ENCODE measurements around the gene TANGO6. TPM values are rescaled to one million over a fixed set of nuclear protein-coding genes. Genes with fewer than 3 reads are reported as not detected.

The TANGO6 gene
- total and polyA plus RNA-seq, 10 of the 15 experiments (the other 5 are each of a cell fraction or from before 2014, with no cell fraction given) = 1.1 to 20.6 (median 11.0) TPM

DNA sequence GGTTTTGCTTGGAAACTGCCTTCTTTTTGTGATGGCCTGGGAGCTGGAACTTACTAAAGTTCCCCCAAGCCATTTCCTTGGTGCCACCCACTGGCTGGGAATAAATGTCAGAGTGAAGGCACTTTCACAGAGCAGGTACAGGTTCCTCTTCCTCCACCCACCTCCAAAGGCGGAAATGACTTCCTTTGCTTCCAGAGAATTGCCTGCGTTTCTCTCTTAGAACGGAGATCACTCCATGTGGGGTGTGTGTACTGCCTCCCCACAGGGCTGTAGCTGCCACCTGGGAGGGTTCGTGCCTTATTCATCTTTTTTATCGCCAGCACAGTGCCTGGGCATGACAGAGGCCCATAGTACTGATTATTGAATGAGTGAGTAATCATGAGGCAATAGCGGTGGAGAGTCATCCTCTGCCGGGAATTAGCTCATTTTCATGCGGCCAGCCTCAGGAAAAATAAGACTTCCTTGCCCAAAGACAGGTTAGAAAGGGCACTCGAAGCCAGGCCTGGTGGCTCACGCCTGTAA, 229.9 kb downstream of the TANGO6 start:
- H3K79me2 ChIP-seq (ENCODE audit: control insufficient read depth, insufficient read depth, low read length) = no peaks in the 10 kb centered on the region
- intact Hi-C loops (cut with micrococcal nuclease; ENCODE audit: unreplicated experiment) = no loop called here
- no peak overlapping the region for H3K9ac ChIP-seq (ENCODE audit: control insufficient read depth, insufficient read depth, low read length)
- H3K4me3 ChIP-seq = no peak overlapping the region
- H3K9me3 ChIP-seq (replicated peaks; ENCODE audit: control insufficient read depth, insufficient read depth, low read length) = no peaks in the 10 kb centered on the region
- ChIA-PET CTCF (interaction anchor here (0.6 to 1.2 kb wide), 2 partner anchors 21 to 171 kb away, joined by 3 to 5 read pairs; no protein-coding TSS in a partner anchor), POLR2A (no interaction called here), RAD21 (ENCODE audit: unreplicated experiment) (interaction anchor here (1.0 kb wide), 1 partner anchor 15 kb away, joined by 5 read pairs; no protein-coding TSS in a partner anchor), SMC1A (ENCODE audit: uncharacterized antibody, unreplicated experiment) (interaction anchor here (0.7 to 1.3 kb wide), 3 partner anchors 17 to 62 kb away, joined by 3 to 4 read pairs (median 4); no protein-coding TSS in a partner anchor)
- H3K27me3 ChIP-seq (replicated peaks in 1 of 2; ENCODE audit: control insufficient read depth in 2 of 2, insufficient read depth in 2 of 2, low read length in 1 of 2) = no peaks in the 10 kb centered on the region
- TF ChIP-seq, protein P1, sequence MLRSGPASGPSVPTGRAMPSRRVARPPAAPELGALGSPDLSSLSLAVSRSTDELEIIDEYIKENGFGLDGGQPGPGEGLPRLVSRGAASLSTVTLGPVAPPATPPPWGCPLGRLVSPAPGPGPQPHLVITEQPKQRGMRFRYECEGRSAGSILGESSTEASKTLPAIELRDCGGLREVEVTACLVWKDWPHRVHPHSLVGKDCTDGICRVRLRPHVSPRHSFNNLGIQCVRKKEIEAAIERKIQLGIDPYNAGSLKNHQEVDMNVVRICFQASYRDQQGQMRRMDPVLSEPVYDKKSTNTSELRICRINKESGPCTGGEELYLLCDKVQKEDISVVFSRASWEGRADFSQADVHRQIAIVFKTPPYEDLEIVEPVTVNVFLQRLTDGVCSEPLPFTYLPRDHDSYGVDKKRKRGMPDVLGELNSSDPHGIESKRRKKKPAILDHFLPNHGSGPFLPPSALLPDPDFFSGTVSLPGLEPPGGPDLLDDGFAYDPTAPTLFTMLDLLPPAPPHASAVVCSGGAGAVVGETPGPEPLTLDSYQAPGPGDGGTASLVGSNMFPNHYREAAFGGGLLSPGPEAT (IDR thresholded peaks at IDR 0.05; ENCODE audit: low read depth) = no peak
- TF ChIP-seq SUPT20H (IDR thresholded peaks at IDR 0.05; ENCODE audit: borderline replicate concordance, control insufficient read depth, low read depth, low read length) = no peak
- TF ChIP-seq ESRRA (IDR thresholded peaks at IDR 0.05; ENCODE audit: low read length) = no peak
- no peak for TF ChIP-seq RAD21 (IDR thresholded peaks at IDR 0.05; ENCODE audit: insufficient read depth, low read depth, low read length)
- TF ChIP-seq GATAD2B (conservative IDR thresholded peaks at IDR 0.05; ENCODE audit: low read depth) = no peak
- TF ChIP-seq SP1 (IDR thresholded peaks at IDR 0.05; ENCODE audit: low read depth, low read length) = no peak
- TF ChIP-seq ZNF274 (IDR thresholded peaks at IDR 0.05; ENCODE audit: insufficient read depth, insufficient read length) = no peak
- TF ChIP-seq, protein P2, sequence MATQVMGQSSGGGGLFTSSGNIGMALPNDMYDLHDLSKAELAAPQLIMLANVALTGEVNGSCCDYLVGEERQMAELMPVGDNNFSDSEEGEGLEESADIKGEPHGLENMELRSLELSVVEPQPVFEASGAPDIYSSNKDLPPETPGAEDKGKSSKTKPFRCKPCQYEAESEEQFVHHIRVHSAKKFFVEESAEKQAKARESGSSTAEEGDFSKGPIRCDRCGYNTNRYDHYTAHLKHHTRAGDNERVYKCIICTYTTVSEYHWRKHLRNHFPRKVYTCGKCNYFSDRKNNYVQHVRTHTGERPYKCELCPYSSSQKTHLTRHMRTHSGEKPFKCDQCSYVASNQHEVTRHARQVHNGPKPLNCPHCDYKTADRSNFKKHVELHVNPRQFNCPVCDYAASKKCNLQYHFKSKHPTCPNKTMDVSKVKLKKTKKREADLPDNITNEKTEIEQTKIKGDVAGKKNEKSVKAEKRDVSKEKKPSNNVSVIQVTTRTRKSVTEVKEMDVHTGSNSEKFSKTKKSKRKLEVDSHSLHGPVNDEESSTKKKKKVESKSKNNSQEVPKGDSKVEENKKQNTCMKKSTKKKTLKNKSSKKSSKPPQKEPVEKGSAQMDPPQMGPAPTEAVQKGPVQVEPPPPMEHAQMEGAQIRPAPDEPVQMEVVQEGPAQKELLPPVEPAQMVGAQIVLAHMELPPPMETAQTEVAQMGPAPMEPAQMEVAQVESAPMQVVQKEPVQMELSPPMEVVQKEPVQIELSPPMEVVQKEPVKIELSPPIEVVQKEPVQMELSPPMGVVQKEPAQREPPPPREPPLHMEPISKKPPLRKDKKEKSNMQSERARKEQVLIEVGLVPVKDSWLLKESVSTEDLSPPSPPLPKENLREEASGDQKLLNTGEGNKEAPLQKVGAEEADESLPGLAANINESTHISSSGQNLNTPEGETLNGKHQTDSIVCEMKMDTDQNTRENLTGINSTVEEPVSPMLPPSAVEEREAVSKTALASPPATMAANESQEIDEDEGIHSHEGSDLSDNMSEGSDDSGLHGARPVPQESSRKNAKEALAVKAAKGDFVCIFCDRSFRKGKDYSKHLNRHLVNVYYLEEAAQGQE (IDR thresholded peaks at IDR 0.05; ENCODE audit: low read depth, low read length) = no peak
- TF ChIP-seq SMARCA5 (IDR thresholded peaks at IDR 0.05) = no peak
- no peak for TF ChIP-seq PML (IDR thresholded peaks at IDR 0.05; ENCODE audit: low read length)
- TF ChIP-seq, protein P3, sequence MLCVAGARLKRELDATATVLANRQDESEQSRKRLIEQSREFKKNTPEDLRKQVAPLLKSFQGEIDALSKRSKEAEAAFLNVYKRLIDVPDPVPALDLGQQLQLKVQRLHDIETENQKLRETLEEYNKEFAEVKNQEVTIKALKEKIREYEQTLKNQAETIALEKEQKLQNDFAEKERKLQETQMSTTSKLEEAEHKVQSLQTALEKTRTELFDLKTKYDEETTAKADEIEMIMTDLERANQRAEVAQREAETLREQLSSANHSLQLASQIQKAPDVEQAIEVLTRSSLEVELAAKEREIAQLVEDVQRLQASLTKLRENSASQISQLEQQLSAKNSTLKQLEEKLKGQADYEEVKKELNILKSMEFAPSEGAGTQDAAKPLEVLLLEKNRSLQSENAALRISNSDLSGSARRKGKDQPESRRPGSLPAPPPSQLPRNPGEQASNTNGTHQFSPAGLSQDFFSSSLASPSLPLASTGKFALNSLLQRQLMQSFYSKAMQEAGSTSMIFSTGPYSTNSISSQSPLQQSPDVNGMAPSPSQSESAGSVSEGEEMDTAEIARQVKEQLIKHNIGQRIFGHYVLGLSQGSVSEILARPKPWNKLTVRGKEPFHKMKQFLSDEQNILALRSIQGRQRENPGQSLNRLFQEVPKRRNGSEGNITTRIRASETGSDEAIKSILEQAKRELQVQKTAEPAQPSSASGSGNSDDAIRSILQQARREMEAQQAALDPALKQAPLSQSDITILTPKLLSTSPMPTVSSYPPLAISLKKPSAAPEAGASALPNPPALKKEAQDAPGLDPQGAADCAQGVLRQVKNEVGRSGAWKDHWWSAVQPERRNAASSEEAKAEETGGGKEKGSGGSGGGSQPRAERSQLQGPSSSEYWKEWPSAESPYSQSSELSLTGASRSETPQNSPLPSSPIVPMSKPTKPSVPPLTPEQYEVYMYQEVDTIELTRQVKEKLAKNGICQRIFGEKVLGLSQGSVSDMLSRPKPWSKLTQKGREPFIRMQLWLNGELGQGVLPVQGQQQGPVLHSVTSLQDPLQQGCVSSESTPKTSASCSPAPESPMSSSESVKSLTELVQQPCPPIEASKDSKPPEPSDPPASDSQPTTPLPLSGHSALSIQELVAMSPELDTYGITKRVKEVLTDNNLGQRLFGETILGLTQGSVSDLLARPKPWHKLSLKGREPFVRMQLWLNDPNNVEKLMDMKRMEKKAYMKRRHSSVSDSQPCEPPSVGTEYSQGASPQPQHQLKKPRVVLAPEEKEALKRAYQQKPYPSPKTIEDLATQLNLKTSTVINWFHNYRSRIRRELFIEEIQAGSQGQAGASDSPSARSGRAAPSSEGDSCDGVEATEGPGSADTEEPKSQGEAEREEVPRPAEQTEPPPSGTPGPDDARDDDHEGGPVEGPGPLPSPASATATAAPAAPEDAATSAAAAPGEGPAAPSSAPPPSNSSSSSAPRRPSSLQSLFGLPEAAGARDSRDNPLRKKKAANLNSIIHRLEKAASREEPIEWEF (IDR thresholded peaks at IDR 0.05; ENCODE audit: insufficient replicate concordance, low read depth, low read length) = no peak
- no peaks in the 10 kb centered on the region for H4K20me1 ChIP-seq (ENCODE audit: control insufficient read depth, insufficient read depth)
- BruUV-seq (replicated peaks) = no TSS peak
- FAIRE-seq (no peak), ATAC-seq (no peak), DNase-seq (ENCODE audit: low read depth, low spot score) (no peak)
- WGBS (ENCODE audit: insufficient coverage, insufficient replicate concordance, low lambda C conversion rate, missing lambda C conversion rate) = 96% methylated on average over 10 of the region's 10 CpGs
- H3K27ac ChIP-seq (ENCODE audit: control insufficient read depth, insufficient read depth) = no peak overlapping the region
- H3K4me2 ChIP-seq (ENCODE audit: control insufficient read depth, insufficient read depth) = no peak overlapping the region
- H3K4me1 ChIP-seq (ENCODE audit: control insufficient read depth, insufficient read depth, low read length) = no peaks in the 10 kb centered on the region
- H2AFZ ChIP-seq (ENCODE audit: control insufficient read depth, low read depth, low read length) = no peak overlapping the region
- H3K36me3 ChIP-seq (ENCODE audit: control insufficient read depth in 2 of 2, insufficient read depth in 2 of 2, low read length in 1 of 2) = no peaks in the 10 kb centered on the region
- in situ Hi-C loops (cut with MboI) = no loop called here
